Fibroblast of the aortic adventitia (primary cell): ENCODE data around the gene OPCML. TPM values are rescaled to one million over a fixed set of nuclear protein-coding genes. Genes with fewer than 3 reads are reported as not detected.

Experiments used
- DNase-seq: peaks from one replicate; pipeline ENCODE4 v3.0.0-alpha.2; 2010; ENCODE audit warnings: low read depth
- H3K4me3 ChIP-seq: 2 replicates; pipeline ENCODE4 v1.5.1; 2011; ENCODE audit warnings: low read depth, mild to moderate bottlenecking, control low read depth, low read length, moderate library complexity
- CTCF ChIP-seq: IDR thresholded peaks from 2 replicates; pipeline ENCODE4 v1.5.1; 2011; ENCODE audit warnings: mild to moderate bottlenecking, low read length, control low read depth, inconsistent platforms; ENCODE audit not compliant: insufficient read depth
- total RNA-seq: library from RNA; depleted of rRNA; stranded (reverse); fragments of >200 nt; gene quantifications from 2 replicates; pipeline ENCODE4 v1.2.3, GENCODE V29; 2012; ENCODE audit warnings: low replicate concordance

The OPCML gene
- total RNA-seq, 1 donor = 0.18 TPM

- H3K4me3 ChIP-seq = no peak overlapping the region
- no peak for TF ChIP-seq CTCF
These were observed 516.8 kb downstream of the OPCML start for GRCh38 chr11:133015457-133015856.

GRCh38 chr11:133014337-133014736, 518.0 kb downstream of the OPCML start:
- TF ChIP-seq CTCF = no peak
- no peak for DNase-seq
- H3K4me3 ChIP-seq = no peak overlapping the region

More at GRCh38 chr11:133015457-133015856, 516.8 kb downstream of the OPCML start:
- no peak for DNase-seq

DNA sequence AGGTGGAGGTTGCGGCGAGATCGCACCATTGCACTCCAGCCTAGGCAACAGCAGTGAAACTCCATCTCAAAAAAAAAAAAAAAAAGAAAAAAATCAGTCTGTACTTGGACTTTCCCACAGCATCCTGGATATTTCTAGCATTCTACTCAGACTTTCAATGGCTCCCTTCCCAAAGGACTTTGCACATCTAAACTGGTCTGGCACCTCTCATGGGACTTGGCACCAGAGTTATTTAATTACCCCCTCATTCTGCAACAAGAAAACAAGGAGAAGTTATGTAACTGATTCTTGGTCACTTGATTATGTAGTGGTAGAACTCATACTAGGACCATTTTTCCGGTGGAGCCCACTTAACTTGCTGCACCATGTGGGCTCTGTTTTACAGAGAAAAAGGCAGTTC, 519.5 kb downstream of the OPCML start:
- no peak overlapping the region for H3K4me3 ChIP-seq
- no peak for TF ChIP-seq CTCF
- no peak for DNase-seq

DNA sequence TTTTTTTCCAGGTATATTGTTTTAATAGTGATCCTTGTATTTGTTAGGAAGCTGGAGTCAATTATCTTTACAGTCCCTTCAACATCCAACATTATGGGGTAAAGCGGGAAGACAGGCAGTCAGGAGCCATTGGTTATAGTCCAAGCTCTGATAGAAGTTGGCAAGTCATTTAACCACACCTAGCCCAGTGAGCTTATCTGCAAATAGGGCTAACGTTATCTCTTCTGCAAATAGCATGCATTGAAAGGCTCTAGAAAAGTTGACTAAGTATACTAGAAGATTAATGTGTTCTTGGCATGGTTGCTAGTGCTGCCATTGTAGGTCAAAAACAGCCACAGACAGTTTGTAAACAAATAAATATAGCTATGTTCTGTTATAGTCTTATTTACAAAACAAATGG, 520.7 kb downstream of the OPCML start:
- no peak overlapping the region for H3K4me3 ChIP-seq
- DNase-seq = no peak
- no peak for TF ChIP-seq CTCF

GRCh38 chr11:133007027-133007584, 525.2 kb downstream of the OPCML start:
- no peak overlapping the region for H3K4me3 ChIP-seq
- no peak for TF ChIP-seq CTCF
- no peak for DNase-seq

- no peak overlapping the region for H3K4me3 ChIP-seq
- DNase-seq = no peak
- no peak for TF ChIP-seq CTCF
These were observed 527.9 kb downstream of the OPCML start for GRCh38 chr11:133004369-133004768.

DNA sequence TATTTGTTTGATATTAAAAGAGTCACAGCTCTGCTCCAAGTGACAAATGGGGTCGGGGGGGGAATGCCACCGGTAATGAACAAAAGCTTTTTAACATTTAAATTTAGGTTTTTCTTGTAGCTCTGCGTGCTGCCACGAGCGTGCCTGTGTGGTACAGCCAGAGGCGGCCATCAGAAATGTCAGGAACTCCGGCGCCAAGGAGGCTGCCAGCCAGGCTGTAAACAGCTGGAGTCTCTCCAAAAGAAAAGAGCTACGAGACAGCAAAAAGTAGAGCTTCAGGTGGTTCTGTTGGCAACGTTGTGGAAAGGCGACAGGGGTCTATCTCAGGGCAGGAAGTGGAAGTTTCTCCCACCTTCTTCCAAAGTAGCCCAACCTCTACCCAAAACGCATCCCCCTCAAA, 532.8 kb downstream of the OPCML start:
- no peak overlapping the region for H3K4me3 ChIP-seq
- no peak for TF ChIP-seq CTCF
- DNase-seq = no peak
